Endothelial cell of umbilical vein (primary cell): ENCODE measurements around the gene TAGLN2. TPM values are rescaled to one million over a fixed set of nuclear protein-coding genes. Genes with fewer than 3 reads are reported as not detected.
A peak's percentile ranks its signal among the peaks of the same experiment; 100 is the strongest.

Experiments
- BruUV-seq: library from RNA; stranded (reverse); fragments of 400-500 nt; replicated peaks from 2 replicates; lab custom pipeline; 2021; lab: Mats Ljungman, UMichigan
- CTCF ChIA-PET: fragments of 300-600, 350-600 bp; sonication (Branson Sonifier 250); formaldehyde crosslinking; loops from one replicate; lab custom pipeline; 2021; ENCODE audit warnings: antibody characterized with exemption, inconsistent platforms; lab: Charles Lee
- POLR2A ChIA-PET: fragments of 300-600, 350-600 bp; sonication (Branson Sonifier 250); formaldehyde crosslinking; loops from one replicate; lab custom pipeline; 2021; ENCODE audit warnings: antibody characterized with exemption, inconsistent platforms; lab: Charles Lee
- DNase-seq: peaks from one replicate; pipeline ENCODE4 v3.0.0-alpha.2; 2011; ENCODE audit warnings: low read depth, low spot score
- FAIRE-seq: peaks from 2 replicates; lab custom pipeline; 2011; peaks lifted over from hg19 to GRCh38; lab: Jason Lieb, UNC
- H2AFZ ChIP-seq: 2 replicates; pipeline ENCODE4 v1.6.0; 2012; ENCODE audit warnings: low read depth, low read length, control low read depth, inconsistent platforms
- H3K27ac ChIP-seq: 2 replicates; pipeline ENCODE4 v1.5.1; 2011; ENCODE audit warnings: low read depth, mild to moderate bottlenecking, control low read depth, low read length, moderate library complexity; ENCODE audit not compliant: insufficient read depth
- H3K27me3 ChIP-seq, 2 experiments: 2 replicates each; pipeline versions ENCODE4 v1.6.0 to v1.6.1; 2011; ENCODE audit warnings: low read length in 2 of 2, mixed read lengths in 1 of 2; ENCODE audit not compliant: control insufficient read depth in 2 of 2, insufficient read depth in 2 of 2
- H3K36me3 ChIP-seq, 2 experiments: 2 replicates in 1 of 2; 3 replicates in 1 of 2; pipeline ENCODE4 v1.5.1; 2011; ENCODE audit warnings: low read length in 2 of 2, mild to moderate bottlenecking in 1 of 2, moderate library complexity in 1 of 2; ENCODE audit not compliant: control insufficient read depth in 2 of 2, insufficient read depth in 2 of 2; ENCODE audit errors: extremely low read depth in 1 of 2
- H3K4me1 ChIP-seq: 3 replicates; pipeline ENCODE4 v1.5.1; 2011; ENCODE audit warnings: mild to moderate bottlenecking, low read length; ENCODE audit not compliant: control insufficient read depth, insufficient read depth; ENCODE audit errors: extremely low read depth
- H3K4me2 ChIP-seq: 2 replicates; pipeline ENCODE4 v1.6.1; 2011; ENCODE audit warnings: low read length, control low read depth, mixed read lengths; ENCODE audit not compliant: insufficient read depth
- H3K4me3 ChIP-seq, 3 experiments: fragments of 200-600 bp in 1 of 3; sonication (generic), shearing (Covaris generic) in 1 of 3; replicated peaks in 1 of 3; 2 replicates each; pipeline ENCODE4 v1.5.1; 2011 to 2016; ENCODE audit warnings: control low read depth in 3 of 3, low read length in 3 of 3, mild to moderate bottlenecking in 2 of 3, inconsistent platforms in 1 of 3, low read depth in 1 of 3, moderate library complexity in 1 of 3; ENCODE audit not compliant: insufficient read depth in 1 of 3
- H3K79me2 ChIP-seq: 2 replicates; pipeline ENCODE4 v1.6.0; 2012; ENCODE audit warnings: low read length, inconsistent platforms; ENCODE audit not compliant: control insufficient read depth, insufficient read depth
- H3K9ac ChIP-seq: replicated peaks from 2 replicates; pipeline ENCODE3; 2011; ENCODE audit warnings: low read length, control low read depth; ENCODE audit not compliant: insufficient read depth; ENCODE audit errors: extremely low read depth
- H3K9me1 ChIP-seq: replicated peaks from 3 replicates; pipeline ENCODE4 v1.6.0; 2011; ENCODE audit warnings: mild to moderate bottlenecking, low read length; ENCODE audit not compliant: control insufficient read depth, insufficient read depth; ENCODE audit errors: extremely low read depth
- H3K9me3 ChIP-seq: replicated peaks from 2 replicates; pipeline ENCODE4 v1.5.1; 2012; ENCODE audit warnings: low read length, inconsistent platforms; ENCODE audit not compliant: control insufficient read depth, insufficient read depth
- H4K20me1 ChIP-seq: replicated peaks from 2 replicates; pipeline ENCODE3; 2011; ENCODE audit warnings: mild to moderate bottlenecking, low read length; ENCODE audit not compliant: control insufficient read depth, insufficient read depth; ENCODE audit errors: extremely low read depth
- CTCF ChIP-seq, 2 donors: IDR thresholded peaks; 1 replicate in 1 of 2; 2 replicates in 1 of 2; pipeline ENCODE4 v1.5.1; 2011; ENCODE audit warnings: low read length in 2 of 2, mild to moderate bottlenecking in 2 of 2, moderate library complexity in 2 of 2, control low read depth in 1 of 2, inconsistent platforms in 1 of 2, low read depth in 1 of 2; ENCODE audit not compliant: insufficient read depth in 1 of 2; ENCODE audit errors: extremely low read depth in 1 of 2
- EZH2 ChIP-seq: IDR thresholded peaks from 2 replicates; pipeline ENCODE4 v1.6.1; 2012; ENCODE audit warnings: borderline replicate concordance, low read depth, mild to moderate bottlenecking, moderate library complexity, low read length, inconsistent platforms; ENCODE audit not compliant: severe bottlenecking
- FOS ChIP-seq: IDR thresholded peaks from 2 replicates; pipeline ENCODE4 v1.6.1; 2011; ENCODE audit warnings: mild to moderate bottlenecking, low read length, moderate library complexity, borderline replicate concordance; ENCODE audit not compliant: insufficient read depth
- GATA2 ChIP-seq: IDR thresholded peaks from 2 replicates; pipeline ENCODE4 v1.7.0; 2011; ENCODE audit warnings: low read depth, mild to moderate bottlenecking, moderate library complexity, mixed read lengths, low read length; ENCODE audit not compliant: insufficient read length, insufficient read depth
- JUN ChIP-seq: IDR thresholded peaks from 2 replicates; pipeline ENCODE4 v1.6.1; 2011; ENCODE audit warnings: borderline replicate concordance, low read depth; ENCODE audit not compliant: insufficient read length, insufficient read depth
- MAX ChIP-seq: IDR thresholded peaks from 2 replicates; pipeline ENCODE4 v1.6.1; 2011; ENCODE audit not compliant: insufficient read depth, insufficient read length
- MYC ChIP-seq: IDR thresholded peaks from one replicate; pipeline ENCODE4 v1.6.1; 2011; ENCODE audit warnings: mild to moderate bottlenecking, low read depth, low read length
- POLR2A ChIP-seq: IDR thresholded peaks from 2 replicates; pipeline ENCODE4 v1.6.1; 2012; ENCODE audit warnings: low read depth, mild to moderate bottlenecking, control low read depth, low read length
- POLR2AphosphoS5 ChIP-seq: IDR thresholded peaks from 2 replicates; pipeline ENCODE4 v1.6.1; 2012; ENCODE audit warnings: low read depth, mild to moderate bottlenecking, control low read depth, low read length, moderate library complexity; ENCODE audit not compliant: insufficient read depth
- dilution Hi-C: fragments of 300-500 bp; cut with MboI; formaldehyde crosslinking; loops from one replicate; pipeline ENCODE4 v1.15.0; 2019; ENCODE audit warnings: low sequenced_read_pairs; ENCODE audit not compliant: extremely low pct_ligation_motif_present
- intact Hi-C: fragments of 100-400 bp; cut with micrococcal nuclease; formaldehyde crosslinking; loops from one replicate; pipeline ENCODE4 v1.10.0; 2022
- polyA plus RNA-seq, 4 experiments: library from polyadenylated mRNA; depleted of rRNA in 3 of 4; stranded (reverse) in 3 of 4; unstranded in 1 of 4; fragments of >200 nt; gene quantifications; 2 replicates each; pipeline versions ENCODE4 v1.2.1 to v1.2.3, GENCODE V29; 2011 to 2012; ENCODE audit warnings: missing spikeins in 1 of 4
- total RNA-seq: library from RNA; stranded (reverse); gene quantifications from 2 replicates; pipeline ENCODE4 v1.2.3, GENCODE V29; 2021

The TAGLN2 gene
- total and polyA plus RNA-seq, 2 donors (not counting 3 experiments of a cell fraction or from before 2014, with no cell fraction given) = 646 to 1,279 TPM

GRCh38 chr1:159918352-159919200, 6.7 kb downstream of the TAGLN2 start:
- Histone ChIP-seq H4K20me1 (no peaks in the 10 kb centered on the region), H3K4me2 (no peak overlapping the region), H3K9me1 (no peaks in the 10 kb centered on the region), H3K4me3 (no peak overlapping the region), H2AFZ (no peak overlapping the region), H3K4me1 (peaks cover 39% of the 10 kb centered on the region), H3K36me3 (peaks cover 13 to 27% of the 10 kb centered on the region in 2 experiments), H3K27me3 (no peaks in the 10 kb centered on the region), H3K79me2 (peaks cover 46% of the 10 kb centered on the region), H3K9me3 (no peaks in the 10 kb centered on the region), H3K27ac (no peak overlapping the region), H3K9ac (no peak overlapping the region)
- TF ChIP-seq MAX = no peak
- no peak for TF ChIP-seq CTCF (IDR thresholded peaks at IDR 0.05; ENCODE audit: extremely low read depth in 1 of 2, insufficient read depth in 1 of 2, low read depth in 1 of 2, low read length in 2 of 2)
- no peak for TF ChIP-seq GATA2
- no peak for TF ChIP-seq POLR2AphosphoS5
- TF ChIP-seq FOS = no peak
- no peak for TF ChIP-seq EZH2
- no peak for TF ChIP-seq MYC
- TF ChIP-seq JUN = no peak
- no peak for TF ChIP-seq POLR2A
- intact Hi-C loops (no loop called here), dilution Hi-C loops (no loop called here)
- POLR2A ChIA-PET = no interaction called here
- CTCF ChIA-PET = interaction anchor here (0.8 kb wide), 1 partner anchor 89 kb away, joined by 3 read pairs; no protein-coding TSS in a partner anchor
- BruUV-seq = TSS peak; percentile 7
- FAIRE-seq (no peak), DNase-seq (no peak)
